Nephron progenitor cell (in vitro differentiated cells): ENCODE results near the gene ARMC6.
A peak's percentile ranks its signal among the peaks of the same experiment; 100 is the strongest.

Experiments used
- DNase-seq: peaks from one replicate; pipeline ENCODE4 v3.0.0; 2021
- H3K27ac Mint-ChIP-seq: 2 replicates; pipeline ENCODE4 v1.8.0; 2021; ENCODE audit warnings: mild to moderate bottlenecking, moderate library complexity, mixed read lengths
- H3K27me3 Mint-ChIP-seq: 2 replicates; pipeline ENCODE4 v1.8.0; 2021; ENCODE audit warnings: mild to moderate bottlenecking, low read depth, mixed read lengths; ENCODE audit not compliant: poor library complexity
- H3K36me3 Mint-ChIP-seq: 2 replicates; pipeline ENCODE4 v1.8.0; 2021; ENCODE audit warnings: low read depth, mixed read lengths
- H3K4me1 Mint-ChIP-seq: 2 replicates; pipeline ENCODE4 v1.8.0; 2021; ENCODE audit warnings: mixed read lengths
- H3K4me3 Mint-ChIP-seq: 2 replicates; pipeline ENCODE4 v1.8.0; 2021; ENCODE audit warnings: mild to moderate bottlenecking, moderate library complexity, mixed read lengths
- H3K9me3 Mint-ChIP-seq: 2 replicates; pipeline ENCODE4 v1.8.0; 2021; ENCODE audit warnings: mild to moderate bottlenecking, moderate library complexity, mixed read lengths
- CTCF ChIP-seq: fragments of 200-600 bp; sonication (generic); IDR thresholded peaks from 2 replicates; pipeline ENCODE4 v1.5.0; 2021; ENCODE audit warnings: antibody characterized with exemption

ARMC6 gene

GRCh38 chr19:19083413-19084178 is 50.2 kb downstream of the ARMC6 start:
- Mint-ChIP-seq H3K4me3 (no peak overlapping the region), H3K27ac (no peak overlapping the region), H3K9me3 (no peaks in the 10 kb centered on the region), H3K36me3 (no peaks in the 10 kb centered on the region), H3K4me1 (peaks cover 17% of the 10 kb centered on the region), H3K27me3 (peaks cover 14% of the 10 kb centered on the region)
- TF ChIP-seq CTCF: no peak
- DNase-seq: no peak

GRCh38 chr19:19087676-19088075 is 54.3 kb downstream of the ARMC6 start:
- no peak overlapping the region for H3K27ac Mint-ChIP-seq
- H3K9me3 Mint-ChIP-seq: no peaks in the 10 kb centered on the region
- TF ChIP-seq CTCF: no peak
- no peak for DNase-seq
- no peak overlapping the region for H3K4me3 Mint-ChIP-seq
- no peaks in the 10 kb centered on the region for H3K36me3 Mint-ChIP-seq
- H3K27me3 Mint-ChIP-seq: peaks cover 24% of the 10 kb centered on the region
- H3K4me1 Mint-ChIP-seq: no peaks in the 10 kb centered on the region

GRCh38 chr19:19094513-19094912 is 61.1 kb downstream of the ARMC6 start:
- Mint-ChIP-seq H3K4me3 (no peak overlapping the region), H3K9me3 (no peaks in the 10 kb centered on the region), H3K4me1 (peaks cover 27% of the 10 kb centered on the region), H3K36me3 (peaks cover 8% of the 10 kb centered on the region), H3K27ac (peak overlapping the region; percentile 27), H3K27me3 (peaks cover 23% of the 10 kb centered on the region)
- no peak for DNase-seq
- no peak for TF ChIP-seq CTCF

GRCh38 chr19:19095691-19096090 is 62.3 kb downstream of the ARMC6 start:
- DNase-seq: no peak
- no peaks in the 10 kb centered on the region for H3K9me3 Mint-ChIP-seq
- H3K27ac Mint-ChIP-seq: no peak overlapping the region
- peaks cover 33% of the 10 kb centered on the region for H3K4me1 Mint-ChIP-seq
- no peak overlapping the region for H3K4me3 Mint-ChIP-seq
- no peak for TF ChIP-seq CTCF
- H3K36me3 Mint-ChIP-seq: peaks cover 8% of the 10 kb centered on the region
- H3K27me3 Mint-ChIP-seq: peaks cover 12% of the 10 kb centered on the region

GRCh38 chr19:19096641-19097627 is 63.5 kb downstream of the ARMC6 start:
- Mint-ChIP-seq H3K9me3 (no peaks in the 10 kb centered on the region), H3K27me3 (peaks cover 7% of the 10 kb centered on the region), H3K36me3 (peaks cover 8% of the 10 kb centered on the region), H3K4me1 (peaks cover 40% of the 10 kb centered on the region), H3K27ac (peak overlapping the region; percentile 51), H3K4me3 (no peak overlapping the region)
- no peak for TF ChIP-seq CTCF
- DNase-seq: no peak
